ENCODE data around the gene CCNB1IP1. TPM values are rescaled to one million over a fixed set of nuclear protein-coding genes. Genes with fewer than 3 reads are reported as not detected.
A peak's percentile ranks its signal among the peaks of the same experiment; 100 is the strongest.

The CCNB1IP1 gene
- total RNA-seq, 1 donor from 2014 or later = 41.2 TPM

DNA sequence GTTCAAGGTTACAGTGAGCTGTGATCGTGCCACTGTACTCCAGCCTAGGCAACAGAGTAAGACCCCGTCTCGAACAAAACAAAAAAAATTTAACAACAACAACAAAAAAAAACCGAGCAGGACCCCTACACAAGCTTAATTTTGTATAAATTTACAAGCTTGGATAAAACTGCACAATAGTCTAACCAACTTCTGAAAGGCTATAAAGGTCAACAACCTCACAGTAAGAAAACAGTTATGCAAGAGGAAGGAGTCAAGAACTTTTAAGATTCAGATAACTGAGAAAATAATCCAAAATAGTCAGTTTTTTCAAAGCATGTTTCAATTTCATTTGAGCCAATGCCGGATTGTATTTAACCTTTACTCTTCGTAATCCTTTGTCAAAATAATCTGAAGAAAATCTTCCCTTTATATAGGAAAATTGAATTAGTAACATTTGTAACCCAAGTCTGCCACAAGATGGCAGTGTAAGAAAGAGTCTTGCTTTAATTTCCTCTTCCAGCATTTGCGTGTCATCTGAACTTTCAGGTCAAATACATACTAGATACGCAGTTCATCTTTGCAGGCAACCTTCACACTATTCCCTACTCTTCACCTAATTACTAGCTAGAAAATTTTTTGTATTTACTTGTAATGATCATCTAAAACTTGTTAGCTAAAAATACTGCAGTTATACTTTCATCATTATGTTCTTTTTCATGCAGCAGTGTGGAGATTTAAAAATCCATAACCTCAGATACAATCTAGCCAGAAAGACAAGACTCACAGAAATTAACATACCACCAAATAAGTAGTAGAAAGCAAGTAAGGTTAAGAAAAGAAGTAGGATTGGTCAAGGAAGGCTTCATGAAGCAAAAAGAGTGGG, 5.8 kb downstream of the CCNB1IP1 start:
- Mint-ChIP-seq H3K27me3 (ENCODE audit: low read depth) (no peaks in the 10 kb centered on the region), H3K4me3 (ENCODE audit: unreplicated experiment) (no peak overlapping the region), H3K27ac (ENCODE audit: unreplicated experiment) (peak overlapping the region; percentile 80), H3K4me1 (ENCODE audit: low read depth) (peaks cover 36% of the 10 kb centered on the region), H3K9me3 (ENCODE audit: low read depth) (no peaks in the 10 kb centered on the region), H3K36me3 (ENCODE audit: low read depth) (peaks cover 7% of the 10 kb centered on the region)
- TF ChIP-seq, protein P1, sequence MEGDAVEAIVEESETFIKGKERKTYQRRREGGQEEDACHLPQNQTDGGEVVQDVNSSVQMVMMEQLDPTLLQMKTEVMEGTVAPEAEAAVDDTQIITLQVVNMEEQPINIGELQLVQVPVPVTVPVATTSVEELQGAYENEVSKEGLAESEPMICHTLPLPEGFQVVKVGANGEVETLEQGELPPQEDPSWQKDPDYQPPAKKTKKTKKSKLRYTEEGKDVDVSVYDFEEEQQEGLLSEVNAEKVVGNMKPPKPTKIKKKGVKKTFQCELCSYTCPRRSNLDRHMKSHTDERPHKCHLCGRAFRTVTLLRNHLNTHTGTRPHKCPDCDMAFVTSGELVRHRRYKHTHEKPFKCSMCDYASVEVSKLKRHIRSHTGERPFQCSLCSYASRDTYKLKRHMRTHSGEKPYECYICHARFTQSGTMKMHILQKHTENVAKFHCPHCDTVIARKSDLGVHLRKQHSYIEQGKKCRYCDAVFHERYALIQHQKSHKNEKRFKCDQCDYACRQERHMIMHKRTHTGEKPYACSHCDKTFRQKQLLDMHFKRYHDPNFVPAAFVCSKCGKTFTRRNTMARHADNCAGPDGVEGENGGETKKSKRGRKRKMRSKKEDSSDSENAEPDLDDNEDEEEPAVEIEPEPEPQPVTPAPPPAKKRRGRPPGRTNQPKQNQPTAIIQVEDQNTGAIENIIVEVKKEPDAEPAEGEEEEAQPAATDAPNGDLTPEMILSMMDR (IDR thresholded peaks at IDR 0.05) = peak; percentile 95
- DNase-seq (ENCODE audit: low spot score) = no peak

DNA sequence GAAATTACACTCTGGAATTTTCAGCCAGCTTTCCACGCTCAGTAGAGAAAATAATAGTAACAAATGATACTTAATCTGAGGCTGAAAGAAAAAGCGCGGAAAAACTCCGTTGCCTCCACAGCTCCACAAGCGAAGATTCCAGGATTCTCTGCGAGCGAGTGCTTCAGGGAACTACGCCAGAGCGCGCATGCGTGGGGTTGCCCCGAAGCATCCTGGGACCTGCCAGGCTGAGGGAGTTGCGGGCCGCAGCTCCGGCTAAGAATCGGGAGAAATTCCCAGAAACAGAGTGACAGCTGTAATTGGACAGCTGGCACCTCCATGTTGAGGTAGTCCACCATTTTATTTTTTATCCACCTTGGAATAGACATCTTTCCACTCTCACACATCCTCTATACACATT, 15.4 kb downstream of the CCNB1IP1 start:
- H3K27me3 Mint-ChIP-seq (ENCODE audit: low read depth) = no peaks in the 10 kb centered on the region
- H3K9me3 Mint-ChIP-seq (ENCODE audit: low read depth) = no peaks in the 10 kb centered on the region
- no peak for DNase-seq (ENCODE audit: low spot score)
- no peak overlapping the region for H3K27ac Mint-ChIP-seq (ENCODE audit: unreplicated experiment)
- H3K36me3 Mint-ChIP-seq (ENCODE audit: low read depth) = peaks cover 25% of the 10 kb centered on the region
- TF ChIP-seq, protein P1 (IDR thresholded peaks at IDR 0.05) = no peak
- no peak overlapping the region for H3K4me3 Mint-ChIP-seq (ENCODE audit: unreplicated experiment)
- no peaks in the 10 kb centered on the region for H3K4me1 Mint-ChIP-seq (ENCODE audit: low read depth)

DNA sequence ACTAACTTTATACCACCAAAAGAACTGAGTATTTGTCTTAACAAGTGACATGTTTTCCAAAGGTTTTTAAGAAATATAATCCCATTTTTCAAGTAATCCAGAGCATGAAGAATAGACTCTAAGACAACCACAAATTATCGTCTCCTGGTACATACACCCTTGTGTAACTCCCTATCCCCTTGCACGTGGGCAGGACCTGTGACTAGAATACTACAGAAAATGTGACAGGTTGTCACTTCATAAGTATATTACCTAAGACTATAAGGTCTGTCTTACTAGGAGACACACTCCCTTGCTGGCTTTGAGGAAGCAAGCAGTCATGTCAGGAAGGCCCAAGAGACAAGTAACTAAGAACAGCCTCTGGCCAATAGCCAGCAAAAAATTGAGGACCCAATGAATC, 19.1 kb downstream of the CCNB1IP1 start:
- no peak for DNase-seq (ENCODE audit: low spot score)
- Mint-ChIP-seq H3K27me3 (ENCODE audit: low read depth) (no peaks in the 10 kb centered on the region), H3K4me1 (ENCODE audit: low read depth) (no peaks in the 10 kb centered on the region), H3K27ac (ENCODE audit: unreplicated experiment) (no peak overlapping the region), H3K9me3 (ENCODE audit: low read depth) (no peaks in the 10 kb centered on the region), H3K36me3 (ENCODE audit: low read depth) (peaks cover 28% of the 10 kb centered on the region), H3K4me3 (ENCODE audit: unreplicated experiment) (no peak overlapping the region)
- TF ChIP-seq, protein P1 (IDR thresholded peaks at IDR 0.05) = no peak

DNA sequence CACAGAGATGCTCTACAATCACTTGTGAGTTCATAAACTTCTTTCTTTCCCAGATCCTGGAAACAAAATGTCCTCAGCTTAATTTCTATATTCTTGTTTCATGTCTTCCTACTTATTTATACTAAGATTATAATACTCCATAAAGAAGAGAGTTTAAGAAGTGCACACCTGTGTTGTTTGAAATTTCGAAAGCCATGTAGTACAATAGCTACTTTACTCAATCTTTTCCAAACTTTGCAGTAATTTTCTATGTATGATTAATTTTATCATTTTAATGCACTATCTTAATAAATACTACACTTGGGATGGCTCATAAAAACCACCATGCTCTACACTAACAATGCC, 27.0 kb downstream of the CCNB1IP1 start:
- Mint-ChIP-seq H3K27me3 (ENCODE audit: low read depth) (no peaks in the 10 kb centered on the region), H3K36me3 (ENCODE audit: low read depth) (peaks cover 3% of the 10 kb centered on the region), H3K4me3 (ENCODE audit: unreplicated experiment) (peak overlapping the region; percentile 83), H3K9me3 (ENCODE audit: low read depth) (no peaks in the 10 kb centered on the region), H3K27ac (ENCODE audit: unreplicated experiment) (no peak overlapping the region), H3K4me1 (ENCODE audit: low read depth) (peaks cover 29% of the 10 kb centered on the region)
- DNase-seq (ENCODE audit: low spot score) = no peak
- TF ChIP-seq, protein P1 (IDR thresholded peaks at IDR 0.05) = no peak

DNA sequence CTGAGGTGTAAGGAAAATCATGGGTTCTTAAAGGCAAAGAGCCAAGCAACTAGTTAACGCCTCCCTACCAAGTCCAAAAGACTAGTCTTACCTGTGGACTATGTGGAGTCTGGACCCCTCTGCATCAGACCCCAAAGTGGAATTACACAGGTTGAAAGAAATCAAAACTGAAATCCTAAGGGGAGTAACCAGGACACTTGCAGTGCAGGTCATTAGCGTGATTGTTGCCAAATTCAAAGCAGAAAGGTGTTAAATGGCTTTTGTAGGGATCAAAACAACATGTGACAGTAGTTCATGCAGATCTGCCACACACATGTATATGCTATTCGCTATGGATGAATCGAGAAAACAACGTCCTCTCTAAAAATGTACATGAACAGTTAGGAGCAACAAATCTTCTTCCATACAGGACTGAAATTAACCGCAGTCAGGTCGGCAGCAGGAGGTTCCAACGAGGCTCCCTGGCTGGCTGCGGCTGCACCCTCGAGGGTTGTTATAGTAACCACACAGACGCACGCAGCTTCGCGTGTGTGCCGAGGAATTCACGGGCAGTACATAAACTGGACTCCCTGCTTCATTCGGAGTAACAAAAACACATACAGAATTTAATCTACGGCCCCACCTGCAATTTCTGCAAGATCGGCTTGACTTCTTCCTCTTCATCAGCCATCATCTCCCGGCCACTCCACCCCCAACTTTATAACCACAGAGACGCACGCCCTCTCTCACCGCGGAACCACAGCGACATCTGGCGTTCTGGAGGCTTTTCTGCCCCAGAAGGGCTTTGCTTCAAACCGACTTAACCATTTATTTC, 27.6 kb downstream of the CCNB1IP1 start, which contains the start of gene TTC5:
Gene TTC5, minus strand, starts transcription at position 687 of the 814 bp plus-strand sequence. Its CDS starts 14 bp downstream, at position 673.
- no peak for DNase-seq (ENCODE audit: low spot score)
- Mint-ChIP-seq H3K9me3 (ENCODE audit: low read depth) (no peaks in the 10 kb centered on the region), H3K4me1 (ENCODE audit: low read depth) (peaks cover 29% of the 10 kb centered on the region), H3K27me3 (ENCODE audit: low read depth) (no peaks in the 10 kb centered on the region), H3K4me3 (ENCODE audit: unreplicated experiment) (peak within 1 kb of the TSS; percentile 83), H3K36me3 (ENCODE audit: low read depth) (peaks cover 6% of the 10 kb centered on the region), H3K27ac (ENCODE audit: unreplicated experiment) (peak within 1 kb of the TSS; percentile 73)
- TF ChIP-seq, protein P1 (IDR thresholded peaks at IDR 0.05) = peak; percentile 96

Data from chondrocyte (in vitro differentiated cells).